Lower leg skin (tissue), 3 donors: ENCODE measurements around the gene MTOR.

ENCODE experiments used
- POLR2A ChIP-seq, 2 donors: fragments of 450-650 bp; IDR thresholded peaks; one replicate each; pipeline ENCODE4 v1.6.1; 2016 to 2017; ENCODE audit warnings: antibody characterized with exemption in 2 of 2, mild to moderate bottlenecking in 1 of 2, moderate library complexity in 1 of 2
- TF ChIP-seq, protein P1 (sequence below), 3 donors: fragments of 450-650 bp; IDR thresholded peaks; one replicate each; pipeline ENCODE4 v1.5.1; 2016; ENCODE audit warnings: antibody characterized with exemption in 3 of 3, mild to moderate bottlenecking in 3 of 3, moderate library complexity in 2 of 3

DNA sequence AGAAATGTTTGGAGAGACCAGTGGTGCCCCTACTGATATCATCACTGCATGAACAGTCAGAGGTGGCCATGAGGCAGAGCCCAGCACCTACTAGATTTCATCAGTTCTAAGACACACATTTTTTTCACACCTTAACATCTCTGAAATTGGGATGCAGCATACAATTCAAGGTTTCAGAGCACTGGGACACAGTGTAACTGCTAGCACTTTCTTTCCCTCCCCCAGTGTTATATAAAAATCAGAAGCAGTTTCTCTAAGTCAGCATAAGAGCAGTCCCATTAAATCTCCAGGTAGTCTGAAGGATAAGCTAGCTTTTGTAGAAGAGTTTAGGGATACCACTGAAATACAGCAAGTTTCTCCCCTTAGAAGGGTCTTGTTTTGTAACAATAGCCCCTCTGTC, 83.2 kb downstream of the MTOR start:
- TF ChIP-seq, protein P1, sequence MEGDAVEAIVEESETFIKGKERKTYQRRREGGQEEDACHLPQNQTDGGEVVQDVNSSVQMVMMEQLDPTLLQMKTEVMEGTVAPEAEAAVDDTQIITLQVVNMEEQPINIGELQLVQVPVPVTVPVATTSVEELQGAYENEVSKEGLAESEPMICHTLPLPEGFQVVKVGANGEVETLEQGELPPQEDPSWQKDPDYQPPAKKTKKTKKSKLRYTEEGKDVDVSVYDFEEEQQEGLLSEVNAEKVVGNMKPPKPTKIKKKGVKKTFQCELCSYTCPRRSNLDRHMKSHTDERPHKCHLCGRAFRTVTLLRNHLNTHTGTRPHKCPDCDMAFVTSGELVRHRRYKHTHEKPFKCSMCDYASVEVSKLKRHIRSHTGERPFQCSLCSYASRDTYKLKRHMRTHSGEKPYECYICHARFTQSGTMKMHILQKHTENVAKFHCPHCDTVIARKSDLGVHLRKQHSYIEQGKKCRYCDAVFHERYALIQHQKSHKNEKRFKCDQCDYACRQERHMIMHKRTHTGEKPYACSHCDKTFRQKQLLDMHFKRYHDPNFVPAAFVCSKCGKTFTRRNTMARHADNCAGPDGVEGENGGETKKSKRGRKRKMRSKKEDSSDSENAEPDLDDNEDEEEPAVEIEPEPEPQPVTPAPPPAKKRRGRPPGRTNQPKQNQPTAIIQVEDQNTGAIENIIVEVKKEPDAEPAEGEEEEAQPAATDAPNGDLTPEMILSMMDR (IDR thresholded peaks at IDR 0.05): no peak
- TF ChIP-seq POLR2A (IDR thresholded peaks at IDR 0.05): no peak
